ENCODE data around the gene RAB30.

Gene RAB30

GRCh38 chr11:83070044-83070701, 1.5 kb downstream of the RAB30 start:
- DNase-seq = no peak

GRCh38 chr11:83069441-83070043, 2.2 kb downstream of the RAB30 start:
- DNase-seq = no peak

- no peak for DNase-seq
These were observed 3.1 kb downstream of the RAB30 start for GRCh38 chr11:83068568-83068967.

GRCh38 chr11:83064011-83064410, 7.7 kb downstream of the RAB30 start:
- DNase-seq = no peak

- DNase-seq = no peak
These were observed 8.5 kb downstream of the RAB30 start for GRCh38 chr11:83063073-83063754.

- no peak for DNase-seq
These were observed 9.8 kb downstream of the RAB30 start for GRCh38 chr11:83061883-83062282.

- no peak for DNase-seq
These were observed 10.7 kb downstream of the RAB30 start for GRCh38 chr11:83060965-83061364.

- DNase-seq = no peak
These were observed 14.0 kb downstream of the RAB30 start for GRCh38 chr11:83057721-83058120.

- no peak for DNase-seq
These were observed 15.1 kb downstream of the RAB30 start for GRCh38 chr11:83056611-83057010.

- no peak for DNase-seq
These were observed 15.5 kb downstream of the RAB30 start for GRCh38 chr11:83056204-83056603.

- no peak for DNase-seq
These were observed 16.8 kb downstream of the RAB30 start for GRCh38 chr11:83054904-83055380.

GRCh38 chr11:83054001-83054400, 17.7 kb downstream of the RAB30 start:
- DNase-seq = no peak

- no peak for DNase-seq
These were observed 19.7 kb downstream of the RAB30 start for GRCh38 chr11:83051760-83052671.

- DNase-seq = no peak
These were observed 24.0 kb downstream of the RAB30 start for GRCh38 chr11:83047515-83048225.

GRCh38 chr11:83046621-83047172, 25.0 kb downstream of the RAB30 start:
- no peak for DNase-seq

- DNase-seq = no peak
These were observed 26.6 kb downstream of the RAB30 start for GRCh38 chr11:83044958-83045712.

GRCh38 chr11:83042964-83043711, 28.6 kb downstream of the RAB30 start:
- DNase-seq = no peak

GRCh38 chr11:83041126-83041525, 30.6 kb downstream of the RAB30 start:
- no peak for DNase-seq

GRCh38 chr11:83039566-83039965, 32.1 kb downstream of the RAB30 start:
- no peak for DNase-seq

- no peak for DNase-seq
These were observed 33.8 kb downstream of the RAB30 start for GRCh38 chr11:83037877-83038276.

- DNase-seq = no peak
These were observed 35.0 kb downstream of the RAB30 start for GRCh38 chr11:83036701-83037100.

Measured in cortex of kidney (tissue), 1 donor.